ENCODE results near the gene CEP83.

DNA sequence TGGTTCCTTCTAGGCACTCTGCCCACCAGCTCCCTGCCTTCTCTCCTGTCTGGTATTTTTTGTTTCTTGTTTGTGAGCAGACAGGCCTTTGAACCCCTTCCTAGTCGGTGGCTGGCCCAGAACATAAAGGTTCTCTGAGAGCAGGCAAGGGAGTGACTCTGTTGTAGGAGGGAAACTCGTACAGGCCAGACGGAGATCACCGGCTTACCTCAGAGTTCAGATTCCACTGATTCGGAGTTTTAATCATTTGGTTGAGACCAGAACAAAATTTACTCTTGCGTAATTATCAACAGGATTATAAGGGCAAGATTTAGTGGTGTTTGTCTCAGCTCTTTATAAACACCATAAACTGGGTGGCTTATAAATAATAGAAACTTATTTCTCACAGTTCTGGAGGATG lies 182.9 kb downstream of the CEP83 start:
- TF ChIP-seq TAF1 (IDR thresholded peaks at IDR 0.05; ENCODE audit: borderline replicate concordance, low read depth, low read length) (no peak), NRF1 (IDR thresholded peaks at IDR 0.05; ENCODE audit: low read depth, low read length) (no peak), CTCF (IDR thresholded peaks at IDR 0.05) (no peak), EZH2phosphoT487 (IDR thresholded peaks at IDR 0.05; ENCODE audit: borderline replicate concordance, low read depth) (no peak), EP300 (IDR thresholded peaks at IDR 0.05; ENCODE audit: borderline replicate concordance in 1 of 2, low read depth in 1 of 2, low read length in 1 of 2) (no peak), USF2 (IDR thresholded peaks at IDR 0.05; ENCODE audit: borderline replicate concordance, low read depth, low read length) (no peak), GATA2 (CRISPR knock-in tag; IDR thresholded peaks at IDR 0.05) (no peak), RCOR1 (IDR thresholded peaks at IDR 0.05; ENCODE audit: low read length) (no peak)

Measured in SK-N-SH (cell line).